ENCODE results near the gene IGFL3. TPM values are rescaled to one million over a fixed set of nuclear protein-coding genes. Genes with fewer than 3 reads are reported as not detected.

IGFL3 gene
- total RNA-seq: not detected in 2 replicates

DNA sequence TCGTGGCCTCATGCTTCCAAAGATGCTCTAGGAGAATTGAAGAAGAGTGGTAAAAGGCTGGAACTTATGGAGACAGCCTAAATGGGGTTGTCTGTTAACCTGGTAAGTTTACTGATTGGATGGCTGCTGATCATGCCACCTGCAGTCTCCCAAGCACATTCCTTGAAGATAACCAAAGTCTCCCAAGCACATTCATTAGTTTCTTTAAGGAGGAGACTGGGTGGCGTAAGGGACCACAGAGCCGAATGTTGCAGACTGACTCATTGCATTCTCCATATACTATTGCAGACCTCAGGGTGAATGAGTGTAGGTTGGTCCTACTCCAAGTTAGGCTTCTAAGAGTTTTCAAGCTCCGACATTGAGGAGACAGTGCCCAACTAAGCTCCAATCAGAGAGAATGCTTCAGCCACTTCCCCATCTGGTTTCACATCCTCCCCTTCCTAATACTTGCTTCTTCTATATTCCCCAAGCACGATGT lies at the start of gene IGFL3:
TSS of gene IGFL3 (minus strand) at position 51 of the 478 bp plus-strand sequence. CDS start at position 12, 39 bp downstream.

DNA sequence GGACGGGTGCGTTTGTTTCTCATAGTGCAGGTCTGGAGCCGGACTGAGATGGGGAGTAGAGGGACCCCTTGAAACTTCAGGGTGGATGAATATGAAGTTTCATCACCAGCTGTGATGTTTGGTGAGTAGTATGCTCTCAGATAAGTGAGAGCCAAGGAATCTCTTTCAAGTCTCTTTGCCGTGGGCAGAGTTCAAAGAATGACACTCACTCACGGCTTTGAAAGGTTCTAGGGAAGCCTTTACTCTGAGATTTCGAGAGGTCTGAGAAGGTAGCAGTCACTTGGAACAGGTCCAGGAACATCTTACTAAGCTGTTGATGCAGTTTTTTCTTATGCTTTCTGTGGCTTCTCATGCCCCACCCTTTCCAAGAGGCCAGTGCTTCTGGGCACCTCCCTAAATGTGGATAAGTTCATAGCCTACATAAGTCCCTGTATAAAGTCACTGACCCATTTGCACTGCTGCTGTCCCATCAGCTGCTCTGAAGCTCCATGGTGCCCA lies 23.4 kb upstream of the IGFL3 start, which contains the start of gene IGFL2:
TSS of gene IGFL2 (plus strand) at position 448 of the 498 bp plus-strand sequence. CDS start at position 489, 41 bp downstream.

Other genes starting within 250 kb of the IGFL3 start
- gene IRF2BP1, start 238.5 kb downstream of the IGFL3 start, total RNA-seq: 26.7 and 39.1 TPM in 2 replicates
- gene MYPOP, start 222.1 kb downstream of the IGFL3 start, total RNA-seq: 1.9 and 2.0 TPM in 2 replicates
- not detected in 2 replicates for gene NANOS2, start 209.9 kb downstream of the IGFL3 start, total RNA-seq
- under 0.01 TPM in 1 of 2 replicates, not detected in the other for gene NOVA2, start 150.8 kb downstream of the IGFL3 start, total RNA-seq
- 3.9 and 11.3 TPM in 2 replicates for gene CCDC61, start 129.2 kb downstream of the IGFL3 start, total RNA-seq
- not detected in 2 replicates for gene PGLYRP1, start 101.6 kb downstream of the IGFL3 start, total RNA-seq
- 0.14 TPM in 1 of 2 replicates, not detected in the other for gene IGFL4, start 83.7 kb downstream of the IGFL3 start, total RNA-seq
- 0.29 TPM in 1 of 2 replicates, not detected in the other for gene IGFL2, start 23.6 kb upstream of the IGFL3 start, total RNA-seq
- not detected in 2 replicates for gene IGFL1, start 105.1 kb upstream of the IGFL3 start, total RNA-seq
- gene HIF3A, start 172.4 kb upstream of the IGFL3 start, total RNA-seq: 3.7 and 5.5 TPM in 2 replicates
- 58.2 and 107 TPM in 2 replicates for gene PPP5C, start 222.4 kb upstream of the IGFL3 start, total RNA-seq